A673 (cell line): Measurements from ENCODE around the gene UTS2R. TPM values are rescaled to one million over a fixed set of nuclear protein-coding genes. Genes with fewer than 3 reads are reported as not detected.
"Not testable (repeated sequence)": the region's sequence is repeated elsewhere in the genome, so short reads cannot be mapped to it uniquely, and the experiment has no call there.

ENCODE experiments used
- BruUV-seq: library from RNA; stranded (reverse); fragments of 400-500 nt; replicated peaks from 2 replicates; lab custom pipeline; 2021; lab: Mats Ljungman, UMichigan
- CTCF ChIA-PET: fragments of 300-600 bp; sonication (Branson Sonifier 250); formaldehyde crosslinking; loops from one replicate; lab custom pipeline; 2022; ENCODE audit warnings: antibody characterized with exemption; lab: Charles Lee
- POLR2A ChIA-PET: fragments of 300-600 bp; sonication (Branson Sonifier 250); formaldehyde crosslinking; loops from one replicate; lab custom pipeline; 2022; ENCODE audit warnings: antibody characterized with exemption; ENCODE audit not compliant: low non-redundant PET; lab: Charles Lee
- DNase-seq: peaks from one replicate; pipeline ENCODE4 v3.0.0-alpha.2; 2015; ENCODE audit warnings: low spot score
- H3K27ac ChIP-seq: fragments of 200-600 bp; sonication (generic); 2 replicates; pipeline ENCODE4 v1.5.1; 2016; ENCODE audit warnings: mixed run types, low read depth, mild to moderate bottlenecking, mixed read lengths, antibody characterized with exemption, low read length; ENCODE audit not compliant: poor library complexity, severe bottlenecking
- H3K27me3 ChIP-seq: fragments of 200-600 bp; sonication (generic); replicated peaks from 2 replicates; pipeline ENCODE4 v1.6.1; 2017; ENCODE audit warnings: mixed run types, low read depth, mild to moderate bottlenecking, mixed read lengths, antibody characterized with exemption, low read length; ENCODE audit not compliant: insufficient read depth, poor library complexity
- H3K36me3 ChIP-seq: fragments of 200-600 bp; sonication (generic); 2 replicates; pipeline ENCODE4 v1.6.1; 2016; ENCODE audit warnings: mixed run types, mild to moderate bottlenecking, mixed read lengths, antibody characterized with exemption, low read length; ENCODE audit not compliant: insufficient read depth, poor library complexity, severe bottlenecking
- H3K4me1 ChIP-seq: fragments of 200-600 bp; sonication (generic); 2 replicates; pipeline ENCODE4 v1.6.1; 2017; ENCODE audit warnings: mixed run types, mild to moderate bottlenecking, mixed read lengths, antibody characterized with exemption, low read length; ENCODE audit not compliant: insufficient read depth, poor library complexity, severe bottlenecking
- H3K4me3 ChIP-seq: fragments of 200-600 bp; sonication (generic); 2 replicates; pipeline ENCODE4 v1.5.1; 2016; ENCODE audit warnings: low read depth, mixed run types, mild to moderate bottlenecking, mixed read lengths, low read length; ENCODE audit not compliant: poor library complexity, severe bottlenecking
- H3K9me3 ChIP-seq: fragments of 200-600 bp; sonication (generic); 2 replicates; pipeline ENCODE4 v1.6.1; 2016; ENCODE audit warnings: mixed run types, low read depth, mild to moderate bottlenecking, mixed read lengths, antibody characterized with exemption, low read length; ENCODE audit not compliant: poor library complexity, severe bottlenecking
- CTCF ChIP-seq: fragments of 300-800, 200-600 bp; sonication (generic); conservative IDR thresholded peaks from 2 replicates; pipeline ENCODE4 v1.5.1; 2017; ENCODE audit warnings: low read depth, mild to moderate bottlenecking, antibody characterized with exemption, low read length, moderate library complexity, mixed read lengths
- EZH2 ChIP-seq: fragments of 200-600 bp; sonication (generic); IDR thresholded peaks from 2 replicates; pipeline ENCODE4 v1.6.1; 2017; ENCODE audit warnings: borderline replicate concordance, low read depth, mild to moderate bottlenecking, mixed read lengths, antibody characterized with exemption, low read length; ENCODE audit not compliant: poor library complexity, severe bottlenecking
- intact Hi-C: fragments of 100-400 bp; cut with micrococcal nuclease; formaldehyde crosslinking; loops from one replicate; pipeline ENCODE4 v1.10.0; 2022; ENCODE audit not compliant: unreplicated experiment
- total RNA-seq: library from RNA; stranded (reverse); gene quantifications from 2 replicates; pipeline ENCODE4 v1.2.3, GENCODE V29; 2021

Gene UTS2R
- total RNA-seq, 1 experiment from 2014 or later: 0.58 TPM

DNA sequence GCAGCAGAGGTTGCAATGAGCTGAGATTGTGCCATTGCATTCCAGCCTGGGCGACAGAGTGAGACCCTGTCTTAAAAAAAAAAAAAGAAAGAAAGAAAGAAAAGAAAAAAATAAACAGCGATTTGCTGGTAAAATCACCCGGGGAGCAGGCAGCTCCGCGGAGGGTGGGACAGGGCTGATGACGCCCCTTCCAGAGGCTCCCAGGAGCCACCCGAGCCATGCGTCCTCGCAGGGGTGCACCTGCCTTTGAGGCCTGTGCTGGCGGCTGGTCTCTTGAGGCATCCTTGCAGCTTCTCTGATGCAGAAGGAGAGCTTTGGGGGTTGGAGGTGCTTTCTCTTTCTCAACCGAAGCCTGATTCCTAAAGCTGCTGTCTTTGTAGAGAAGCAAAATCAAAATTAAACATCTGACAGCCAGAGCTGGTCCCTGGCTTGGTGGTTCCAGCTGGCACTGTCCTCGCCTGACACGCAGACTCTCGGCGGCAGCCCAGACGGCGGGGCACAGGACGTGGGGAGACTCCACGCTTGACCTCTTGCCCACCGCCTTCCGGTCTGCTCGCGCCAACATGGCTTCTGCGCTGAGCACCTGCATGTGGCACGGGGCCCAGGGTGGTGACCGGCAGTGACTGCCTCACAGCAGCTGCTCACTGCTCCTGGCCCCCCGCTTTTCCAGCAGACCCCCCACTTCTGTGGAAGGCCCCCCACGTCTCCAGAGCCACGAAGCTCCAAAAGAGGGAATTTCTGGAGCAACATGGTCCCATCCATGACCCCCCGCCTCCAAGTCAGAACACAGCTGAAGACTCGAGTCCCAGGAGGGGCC is 6.6 kb downstream of the UTS2R start:
- TF ChIP-seq EZH2 (no peak), CTCF (no peak)
- Histone ChIP-seq H3K27me3 (no peaks in the 10 kb centered on the region), H3K4me3 (no peak overlapping the region), H3K9me3 (no peaks in the 10 kb centered on the region), H3K27ac (no peak overlapping the region), H3K36me3 (no peaks in the 10 kb centered on the region), H3K4me1 (peaks cover 7% of the 10 kb centered on the region)
- intact Hi-C loops: no loop called here
- CTCF ChIA-PET: interaction anchor here (0.6 kb wide), 1 partner anchor 55 kb away, joined by 5 read pairs; no protein-coding TSS in a partner anchor
- no TSS peak for BruUV-seq
- POLR2A ChIA-PET: no interaction called here
- DNase-seq: no peak

GRCh38 chr17:82378741-82379021 is 7.1 kb downstream of the UTS2R start:
- H3K9me3 ChIP-seq: no peaks in the 10 kb centered on the region
- H3K27ac ChIP-seq: no peak overlapping the region
- BruUV-seq: no TSS peak
- no peak for TF ChIP-seq CTCF
- TF ChIP-seq EZH2: no peak
- H3K4me3 ChIP-seq: no peak overlapping the region
- CTCF ChIA-PET: interaction anchor here (0.6 kb wide), 1 partner anchor 55 kb away, joined by 5 read pairs; no protein-coding TSS in a partner anchor
- DNase-seq: no peak
- intact Hi-C loops: no loop called here
- H3K4me1 ChIP-seq: peaks cover 6% of the 10 kb centered on the region
- H3K36me3 ChIP-seq: no peaks in the 10 kb centered on the region
- no peaks in the 10 kb centered on the region for H3K27me3 ChIP-seq
- POLR2A ChIA-PET: no interaction called here

GRCh38 chr17:82380860-82381702 is 9.5 kb downstream of the UTS2R start:
- no TSS peak for BruUV-seq
- ChIA-PET POLR2A (no interaction called here), CTCF (no interaction called here)
- intact Hi-C loops: no loop called here
- Histone ChIP-seq H3K9me3 (no peaks in the 10 kb centered on the region), H3K27ac (no peak overlapping the region), H3K36me3 (no peaks in the 10 kb centered on the region), H3K4me3 (no peak overlapping the region), H3K4me1 (peaks cover 6% of the 10 kb centered on the region), H3K27me3 (no peaks in the 10 kb centered on the region)
- no peak for DNase-seq
- TF ChIP-seq CTCF (no peak), EZH2 (no peak)

GRCh38 chr17:82381703-82382009 is 10.1 kb downstream of the UTS2R start:
- CTCF ChIA-PET, H3K4me3 ChIP-seq, intact Hi-C loops, H3K36me3 ChIP-seq, H3K4me1 ChIP-seq, H3K9me3 ChIP-seq, H3K27ac ChIP-seq, DNase-seq, H3K27me3 ChIP-seq, BruUV-seq, POLR2A ChIA-PET: not testable (repeated sequence)
